Tibial artery (tissue), 4 donors: ENCODE results near the gene TMEM59.

Source experiments
- DNase-seq, 2 donors: peaks; one replicate each; pipeline ENCODE4 v3.0.0-alpha.2; 2019
- H3K27ac ChIP-seq, 2 donors: fragments of 200-600 bp; sonication (generic) in 1 of 2; 1 replicate in 1 of 2; 2 replicates in 1 of 2; pipeline ENCODE4 v1.5.1; 2018 to 2019; ENCODE audit warnings: mild to moderate bottlenecking in 1 of 2
- H3K27me3 ChIP-seq, 2 donors: fragments of 200-600 bp; sonication (generic) in 1 of 2; one replicate each; pipeline versions ENCODE4 v1.5.1 to v1.6.0; 2016 to 2019
- H3K36me3 ChIP-seq, 3 donors: fragments of 200-600 bp; sonication (generic) in 2 of 3; one replicate each; pipeline ENCODE4 v1.5.1; 2016 to 2019; ENCODE audit warnings: mild to moderate bottlenecking in 2 of 3
- H3K4me1 ChIP-seq, 4 donors: fragments of 200-600 bp; sonication (generic) in 2 of 4; 1 replicate in 3 of 4; 2 replicates in 1 of 4; pipeline ENCODE4 v1.5.1; 2016 to 2019
- H3K4me3 ChIP-seq, 2 donors: fragments of 200-600 bp; sonication (generic) in 1 of 2; 1 replicate in 1 of 2; 2 replicates in 1 of 2; pipeline ENCODE4 v1.5.1; 2018 to 2019; ENCODE audit warnings: mild to moderate bottlenecking in 2 of 2
- H3K9me3 ChIP-seq, 3 donors: fragments of 200-600 bp; sonication (generic) in 1 of 3; one replicate each; pipeline ENCODE4 v1.5.1; 2016 to 2019
- CTCF ChIP-seq, 2 experiments: fragments of 200-600 bp in 1 of 2; fragments of 450-650 bp in 1 of 2; IDR thresholded peaks; one replicate each; pipeline ENCODE4 v1.5.1; 2017 to 2019; ENCODE audit warnings: antibody characterized with exemption in 2 of 2, mild to moderate bottlenecking in 1 of 2, moderate library complexity in 1 of 2
- intact Hi-C: fragments of 100-400 bp; cut with DNase I; formaldehyde crosslinking; loops from one replicate; pipeline ENCODE4 v1.15.0; 2023; ENCODE audit warnings: low total_unique reads

The TMEM59 gene

GRCh38 chr1:54046671-54047383 lies 6.2 kb downstream of the TMEM59 start:
- H3K27me3 ChIP-seq = no peaks in the 10 kb centered on the region
- no peaks in the 10 kb centered on the region for H3K9me3 ChIP-seq
- no peak for TF ChIP-seq CTCF (IDR thresholded peaks at IDR 0.05)
- H3K4me1 ChIP-seq = peaks cover 0 to 61% (median 33%) of the 10 kb centered on the region in 4 donors
- H3K36me3 ChIP-seq = peaks cover 19 to 27% (median 21%) of the 10 kb centered on the region in 3 donors
- no peak for DNase-seq
- intact Hi-C loops = no loop called here
- no peak overlapping the region for H3K4me3 ChIP-seq
- H3K27ac ChIP-seq = no peak overlapping the region

- no peak for TF ChIP-seq CTCF (IDR thresholded peaks at IDR 0.05)
- Histone ChIP-seq H3K9me3 (no peaks in the 10 kb centered on the region), H3K36me3 (peaks cover 32 to 40% (median 34%) of the 10 kb centered on the region in 3 donors), H3K4me1 (peaks cover 0 to 48% (median 21%) of the 10 kb centered on the region in 4 donors), H3K27me3 (no peaks in the 10 kb centered on the region), H3K27ac (no peak overlapping the region), H3K4me3 (no peak overlapping the region)
- intact Hi-C loops = no loop called here
- no peak for DNase-seq
Measured at GRCh38 chr1:54045496-54045895, 7.5 kb downstream of the TMEM59 start.

GRCh38 chr1:54041806-54042205 lies 11.2 kb downstream of the TMEM59 start:
- Histone ChIP-seq H3K4me3 (no peak overlapping the region), H3K27me3 (no peaks in the 10 kb centered on the region), H3K36me3 (peaks cover 69 to 74% (median 69%) of the 10 kb centered on the region in 3 donors), H3K9me3 (no peaks in the 10 kb centered on the region), H3K27ac (no peak overlapping the region), H3K4me1 (peaks cover 0 to 11% (median 0%) of the 10 kb centered on the region in 4 donors)
- intact Hi-C loops = no loop called here
- TF ChIP-seq CTCF (IDR thresholded peaks at IDR 0.05) = no peak
- no peak for DNase-seq

- no peak overlapping the region for H3K27ac ChIP-seq
- no peak for DNase-seq
- H3K4me3 ChIP-seq = no peak overlapping the region
- H3K9me3 ChIP-seq = no peaks in the 10 kb centered on the region
- peaks cover 94 to 100% (median 97%) of the 10 kb centered on the region in 3 donors for H3K36me3 ChIP-seq
- H3K4me1 ChIP-seq = no peaks in the 10 kb centered on the region
- TF ChIP-seq CTCF (IDR thresholded peaks at IDR 0.05) = no peak
- intact Hi-C loops = no loop called here
- H3K27me3 ChIP-seq = no peaks in the 10 kb centered on the region
Measured at GRCh38 chr1:54037476-54037875, 15.5 kb downstream of the TMEM59 start.

- H3K27ac ChIP-seq = no peak overlapping the region
Measured at GRCh38 chr1:54028306-54029251, 24.4 kb downstream of the TMEM59 start.

More at GRCh38 chr1:54028306-54029251, 24.4 kb downstream of the TMEM59 start:
- no peaks in the 10 kb centered on the region for H3K4me1 ChIP-seq
- no peaks in the 10 kb centered on the region for H3K9me3 ChIP-seq
- intact Hi-C loops = no loop called here
- peaks cover 36 to 56% (median 42%) of the 10 kb centered on the region in 3 donors for H3K36me3 ChIP-seq
- TF ChIP-seq CTCF (IDR thresholded peaks at IDR 0.05) = no peak
- DNase-seq = no peak
- H3K27me3 ChIP-seq = no peaks in the 10 kb centered on the region
- no peak overlapping the region for H3K4me3 ChIP-seq
